Stomach (tissue), 4 donors: ENCODE measurements around the gene TTBK2.

Experiments used
- EP300 ChIP-seq: sonication (generic); formaldehyde crosslinking; IDR thresholded peaks from one replicate; pipeline ENCODE4 v1.6.1; 2017; ENCODE audit warnings: antibody characterized with exemption
- POLR2AphosphoS5 ChIP-seq, 3 donors: sonication (generic); formaldehyde crosslinking; IDR thresholded peaks; one replicate each; pipeline ENCODE4 v1.6.1; 2016; ENCODE audit warnings: antibody characterized with exemption in 3 of 3
- TF ChIP-seq, protein P1 (sequence below), 7 experiments: fragments of 450-650 bp in 4 of 7; fragments of 200-600 bp in 3 of 7; sonication (generic) in 3 of 7; IDR thresholded peaks; one replicate each; pipeline ENCODE4 v1.5.1; 2016 to 2019; ENCODE audit warnings: antibody characterized with exemption in 7 of 7, control low read depth in 2 of 7, mild to moderate bottlenecking in 1 of 7

DNA sequence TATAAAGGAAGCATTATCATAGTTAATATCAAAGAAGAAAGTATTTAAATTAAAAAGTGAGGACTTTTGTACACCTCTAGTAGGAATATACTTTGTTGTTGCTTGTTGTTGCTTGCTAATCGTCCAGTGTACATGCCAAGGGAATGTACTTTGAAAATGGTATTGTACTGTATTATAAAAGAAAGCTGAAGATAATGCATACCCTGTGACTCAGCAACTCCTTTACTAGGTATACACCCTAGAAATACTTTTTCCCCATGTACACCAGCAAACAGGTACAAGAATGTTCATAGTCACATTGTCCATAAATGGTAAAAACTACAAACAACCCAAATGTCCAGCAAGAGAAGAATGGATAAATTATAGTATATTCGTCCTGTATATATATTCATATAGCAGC, 12.0 kb downstream of the TTBK2 start:
- TF ChIP-seq POLR2AphosphoS5 (IDR thresholded peaks at IDR 0.05) (no peak), EP300 (no peak)
- TF ChIP-seq, protein P1, sequence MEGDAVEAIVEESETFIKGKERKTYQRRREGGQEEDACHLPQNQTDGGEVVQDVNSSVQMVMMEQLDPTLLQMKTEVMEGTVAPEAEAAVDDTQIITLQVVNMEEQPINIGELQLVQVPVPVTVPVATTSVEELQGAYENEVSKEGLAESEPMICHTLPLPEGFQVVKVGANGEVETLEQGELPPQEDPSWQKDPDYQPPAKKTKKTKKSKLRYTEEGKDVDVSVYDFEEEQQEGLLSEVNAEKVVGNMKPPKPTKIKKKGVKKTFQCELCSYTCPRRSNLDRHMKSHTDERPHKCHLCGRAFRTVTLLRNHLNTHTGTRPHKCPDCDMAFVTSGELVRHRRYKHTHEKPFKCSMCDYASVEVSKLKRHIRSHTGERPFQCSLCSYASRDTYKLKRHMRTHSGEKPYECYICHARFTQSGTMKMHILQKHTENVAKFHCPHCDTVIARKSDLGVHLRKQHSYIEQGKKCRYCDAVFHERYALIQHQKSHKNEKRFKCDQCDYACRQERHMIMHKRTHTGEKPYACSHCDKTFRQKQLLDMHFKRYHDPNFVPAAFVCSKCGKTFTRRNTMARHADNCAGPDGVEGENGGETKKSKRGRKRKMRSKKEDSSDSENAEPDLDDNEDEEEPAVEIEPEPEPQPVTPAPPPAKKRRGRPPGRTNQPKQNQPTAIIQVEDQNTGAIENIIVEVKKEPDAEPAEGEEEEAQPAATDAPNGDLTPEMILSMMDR (IDR thresholded peaks at IDR 0.05): no peak
